Measurements from ENCODE around the gene ARID1B.

Gene ARID1B

GRCh38 chr6:157075549-157076450 lies 298.6 kb downstream of the ARID1B start:
- H3K27ac ChIP-seq (ENCODE audit: poor library complexity, severe bottlenecking) = no peak overlapping the region
- H3K4me1 ChIP-seq (ENCODE audit: insufficient read depth, poor library complexity, severe bottlenecking) = no peaks in the 10 kb centered on the region
- no peak for TF ChIP-seq CTCF (IDR thresholded peaks at IDR 0.05; ENCODE audit: poor library complexity, severe bottlenecking)
- DNase-seq (ENCODE audit: low spot score) (no peak), ATAC-seq (ENCODE audit: low read depth) (peak; percentile 29; the same call in 1 of the 3 replicates)
- H3K4me3 ChIP-seq (ENCODE audit: severe bottlenecking) = no peak overlapping the region
- H3K9me3 ChIP-seq (ENCODE audit: severe bottlenecking) = no peaks in the 10 kb centered on the region
- H3K36me3 ChIP-seq (ENCODE audit: low read depth) = no peaks in the 10 kb centered on the region
- H3K27me3 ChIP-seq (ENCODE audit: insufficient read depth, poor library complexity, severe bottlenecking) = no peaks in the 10 kb centered on the region

- ATAC-seq (ENCODE audit: low read depth) (no peak), DNase-seq (ENCODE audit: low spot score) (no peak)
- Histone ChIP-seq H3K27me3 (ENCODE audit: insufficient read depth, poor library complexity, severe bottlenecking) (no peaks in the 10 kb centered on the region), H3K27ac (ENCODE audit: poor library complexity, severe bottlenecking) (no peak overlapping the region), H3K9me3 (ENCODE audit: severe bottlenecking) (no peaks in the 10 kb centered on the region), H3K4me1 (ENCODE audit: insufficient read depth, poor library complexity, severe bottlenecking) (no peaks in the 10 kb centered on the region), H3K36me3 (ENCODE audit: low read depth) (no peaks in the 10 kb centered on the region), H3K4me3 (ENCODE audit: severe bottlenecking) (no peak overlapping the region)
- TF ChIP-seq CTCF (IDR thresholded peaks at IDR 0.05; ENCODE audit: poor library complexity, severe bottlenecking) = no peak
Observed at GRCh38 chr6:157076451-157076822, 299.3 kb downstream of the ARID1B start.

GRCh38 chr6:157077251-157077650 lies 300.1 kb downstream of the ARID1B start:
- Histone ChIP-seq H3K9me3 (ENCODE audit: severe bottlenecking) (no peaks in the 10 kb centered on the region), H3K27me3 (ENCODE audit: insufficient read depth, poor library complexity, severe bottlenecking) (no peaks in the 10 kb centered on the region), H3K4me3 (ENCODE audit: severe bottlenecking) (no peak overlapping the region), H3K27ac (ENCODE audit: poor library complexity, severe bottlenecking) (no peak overlapping the region), H3K36me3 (ENCODE audit: low read depth) (no peaks in the 10 kb centered on the region), H3K4me1 (ENCODE audit: insufficient read depth, poor library complexity, severe bottlenecking) (no peaks in the 10 kb centered on the region)
- DNase-seq (ENCODE audit: low spot score) (no peak), ATAC-seq (ENCODE audit: low read depth) (no peak)
- TF ChIP-seq CTCF (IDR thresholded peaks at IDR 0.05; ENCODE audit: poor library complexity, severe bottlenecking) = no peak

- no peaks in the 10 kb centered on the region for H3K36me3 ChIP-seq (ENCODE audit: low read depth)
- no peak for TF ChIP-seq CTCF (IDR thresholded peaks at IDR 0.05; ENCODE audit: poor library complexity, severe bottlenecking)
- no peaks in the 10 kb centered on the region for H3K27me3 ChIP-seq (ENCODE audit: insufficient read depth, poor library complexity, severe bottlenecking)
- no peak overlapping the region for H3K4me3 ChIP-seq (ENCODE audit: severe bottlenecking)
- H3K9me3 ChIP-seq (ENCODE audit: severe bottlenecking) = no peaks in the 10 kb centered on the region
- ATAC-seq (ENCODE audit: low read depth) (no peak), DNase-seq (ENCODE audit: low spot score) (no peak)
- H3K4me1 ChIP-seq (ENCODE audit: insufficient read depth, poor library complexity, severe bottlenecking) = no peaks in the 10 kb centered on the region
- H3K27ac ChIP-seq (ENCODE audit: poor library complexity, severe bottlenecking) = no peak overlapping the region
Observed at GRCh38 chr6:157078326-157078725, 301.1 kb downstream of the ARID1B start.

- ATAC-seq (ENCODE audit: low read depth) = no peak
- Histone ChIP-seq H3K4me1 (ENCODE audit: insufficient read depth, poor library complexity, severe bottlenecking) (no peaks in the 10 kb centered on the region), H3K4me3 (ENCODE audit: severe bottlenecking) (no peak overlapping the region), H3K9me3 (ENCODE audit: severe bottlenecking) (no peaks in the 10 kb centered on the region), H3K27me3 (ENCODE audit: insufficient read depth, poor library complexity, severe bottlenecking) (no peaks in the 10 kb centered on the region), H3K36me3 (ENCODE audit: low read depth) (no peaks in the 10 kb centered on the region), H3K27ac (ENCODE audit: poor library complexity, severe bottlenecking) (no peak overlapping the region)
- no peak for DNase-seq (ENCODE audit: low spot score)
- no peak for TF ChIP-seq CTCF (IDR thresholded peaks at IDR 0.05; ENCODE audit: poor library complexity, severe bottlenecking)
Observed at GRCh38 chr6:157079277-157079676, 302.1 kb downstream of the ARID1B start.
